ENCODE measurements around the gene SAMD4B. TPM values are rescaled to one million over a fixed set of nuclear protein-coding genes. Genes with fewer than 3 reads are reported as not detected.

SAMD4B gene
- total RNA-seq, 1 donor, result 85.0 TPM

GRCh38 chr19:39381910-39382611 is 39.8 kb downstream of the SAMD4B start:
- H3K27me3 ChIP-seq (ENCODE audit: insufficient read depth, low read length), result no peaks in the 10 kb centered on the region
- H3K4me3 ChIP-seq (ENCODE audit: insufficient read depth, low read length), result no peak overlapping the region
- H3K27ac ChIP-seq (ENCODE audit: low read depth, low read length), result peak overlapping the region; percentile 40
- peaks cover 6% of the 10 kb centered on the region for H3K4me1 ChIP-seq (ENCODE audit: insufficient read depth, low read length)
- DNase-seq (ENCODE audit: insufficient read length, low spot score, missing footprints), result peak; percentile 90
- TF ChIP-seq, protein P1, sequence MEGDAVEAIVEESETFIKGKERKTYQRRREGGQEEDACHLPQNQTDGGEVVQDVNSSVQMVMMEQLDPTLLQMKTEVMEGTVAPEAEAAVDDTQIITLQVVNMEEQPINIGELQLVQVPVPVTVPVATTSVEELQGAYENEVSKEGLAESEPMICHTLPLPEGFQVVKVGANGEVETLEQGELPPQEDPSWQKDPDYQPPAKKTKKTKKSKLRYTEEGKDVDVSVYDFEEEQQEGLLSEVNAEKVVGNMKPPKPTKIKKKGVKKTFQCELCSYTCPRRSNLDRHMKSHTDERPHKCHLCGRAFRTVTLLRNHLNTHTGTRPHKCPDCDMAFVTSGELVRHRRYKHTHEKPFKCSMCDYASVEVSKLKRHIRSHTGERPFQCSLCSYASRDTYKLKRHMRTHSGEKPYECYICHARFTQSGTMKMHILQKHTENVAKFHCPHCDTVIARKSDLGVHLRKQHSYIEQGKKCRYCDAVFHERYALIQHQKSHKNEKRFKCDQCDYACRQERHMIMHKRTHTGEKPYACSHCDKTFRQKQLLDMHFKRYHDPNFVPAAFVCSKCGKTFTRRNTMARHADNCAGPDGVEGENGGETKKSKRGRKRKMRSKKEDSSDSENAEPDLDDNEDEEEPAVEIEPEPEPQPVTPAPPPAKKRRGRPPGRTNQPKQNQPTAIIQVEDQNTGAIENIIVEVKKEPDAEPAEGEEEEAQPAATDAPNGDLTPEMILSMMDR (IDR thresholded peaks at IDR 0.05; ENCODE audit: extremely low read depth, low read depth, low read length), result no peak
- no peaks in the 10 kb centered on the region for H3K79me2 ChIP-seq (ENCODE audit: insufficient read depth, low read length)
- H4K20me1 ChIP-seq (ENCODE audit: insufficient read depth, low read length), result peaks cover 3% of the 10 kb centered on the region
- no peaks in the 10 kb centered on the region for H3K9me3 ChIP-seq (ENCODE audit: low read depth, low read length)
- no peak overlapping the region for H2AFZ ChIP-seq (ENCODE audit: low read length)
- no peak overlapping the region for H3K4me2 ChIP-seq (ENCODE audit: insufficient read depth, low read length)
- H3K36me3 ChIP-seq (ENCODE audit: insufficient read depth, low read length), result peaks cover 93% of the 10 kb centered on the region

DNA sequence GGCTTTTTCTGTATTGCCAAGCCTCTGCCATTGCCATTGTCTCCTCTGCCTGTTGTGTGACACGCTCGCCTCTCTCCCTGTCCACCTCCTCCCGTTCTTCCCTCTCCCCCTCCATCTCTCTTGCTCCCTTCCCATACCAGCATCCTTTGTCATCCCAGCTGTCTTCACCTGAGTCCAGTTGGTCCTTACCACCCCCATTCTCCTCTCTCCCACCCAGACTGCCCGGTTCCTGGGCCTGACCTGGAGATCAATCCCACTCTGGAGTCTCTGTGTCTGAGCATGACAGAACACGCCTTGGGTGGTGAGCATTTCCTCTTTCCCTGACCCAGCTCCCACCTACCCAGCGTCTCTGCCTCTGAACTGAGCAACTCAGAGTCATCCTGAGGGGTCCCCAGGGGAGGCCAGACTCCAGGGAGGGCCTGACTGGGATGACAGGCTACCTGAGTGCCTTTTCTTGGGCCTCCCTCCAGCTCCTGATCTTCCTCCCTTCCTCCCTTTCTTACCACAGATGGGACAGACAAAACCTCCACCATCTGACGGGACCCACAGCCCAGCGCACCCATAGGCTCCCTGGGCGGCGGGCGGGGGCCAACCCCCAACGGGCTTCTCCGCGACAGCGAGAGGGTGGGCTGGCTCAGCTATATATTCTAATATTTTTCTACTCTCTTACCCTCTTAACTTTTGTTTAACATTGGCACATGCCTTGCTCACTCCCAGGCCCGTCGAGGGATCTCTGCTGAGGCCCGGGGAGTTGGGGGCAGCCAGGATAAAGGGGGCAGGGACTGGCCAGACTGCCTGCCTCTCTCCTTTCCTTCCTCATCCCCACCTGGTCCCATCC is 41.0 kb downstream of the SAMD4B start:
- Histone ChIP-seq H3K4me3 (ENCODE audit: insufficient read depth, low read length) (no peak overlapping the region), H3K36me3 (ENCODE audit: insufficient read depth, low read length) (peaks cover 91% of the 10 kb centered on the region)
- TF ChIP-seq, protein P1 (IDR thresholded peaks at IDR 0.05; ENCODE audit: extremely low read depth, low read depth, low read length), result no peak

GRCh38 chr19:39384839-39385568 is 42.8 kb downstream of the SAMD4B start:
- no peak overlapping the region for H2AFZ ChIP-seq (ENCODE audit: low read length)
- DNase-seq (ENCODE audit: insufficient read length, low spot score, missing footprints), result peak; percentile 82
- H3K9me3 ChIP-seq (ENCODE audit: low read depth, low read length), result no peaks in the 10 kb centered on the region
- no peak overlapping the region for H3K4me2 ChIP-seq (ENCODE audit: insufficient read depth, low read length)
- peaks cover 9% of the 10 kb centered on the region for H3K79me2 ChIP-seq (ENCODE audit: insufficient read depth, low read length)
- H3K4me3 ChIP-seq (ENCODE audit: insufficient read depth, low read length), result no peak overlapping the region
- peaks cover 89% of the 10 kb centered on the region for H3K36me3 ChIP-seq (ENCODE audit: insufficient read depth, low read length)
- TF ChIP-seq, protein P1 (IDR thresholded peaks at IDR 0.05; ENCODE audit: extremely low read depth, low read depth, low read length), result no peak
- H3K27ac ChIP-seq (ENCODE audit: low read depth, low read length), result no peak overlapping the region
- no peaks in the 10 kb centered on the region for H3K27me3 ChIP-seq (ENCODE audit: insufficient read depth, low read length)
- peaks cover 11% of the 10 kb centered on the region for H3K4me1 ChIP-seq (ENCODE audit: insufficient read depth, low read length)
- H4K20me1 ChIP-seq (ENCODE audit: insufficient read depth, low read length), result peaks cover 3% of the 10 kb centered on the region

More for the DNA sequence above, 41.0 kb downstream of the SAMD4B start:
- H4K20me1 ChIP-seq (ENCODE audit: insufficient read depth, low read length), result peaks cover 3% of the 10 kb centered on the region
- peaks cover 6% of the 10 kb centered on the region for H3K4me1 ChIP-seq (ENCODE audit: insufficient read depth, low read length)
- H3K4me2 ChIP-seq (ENCODE audit: insufficient read depth, low read length), result no peak overlapping the region
- peak; percentile 73 for DNase-seq (ENCODE audit: insufficient read length, low spot score, missing footprints)
- H3K27me3 ChIP-seq (ENCODE audit: insufficient read depth, low read length), result no peaks in the 10 kb centered on the region
- H2AFZ ChIP-seq (ENCODE audit: low read length), result no peak overlapping the region
- H3K9me3 ChIP-seq (ENCODE audit: low read depth, low read length), result no peaks in the 10 kb centered on the region
- H3K79me2 ChIP-seq (ENCODE audit: insufficient read depth, low read length), result no peaks in the 10 kb centered on the region
- peak overlapping the region; percentile 40 for H3K27ac ChIP-seq (ENCODE audit: low read depth, low read length)

Measured in osteoblast (primary cell).